COLO668 (cell line): Measurements from ENCODE around the gene RNF220.
"Not testable (repeated sequence)": the region's sequence is repeated elsewhere in the genome, so short reads cannot be mapped to it uniquely, and the experiment has no call there.

Experiments used
- DNase-seq: peaks from one replicate; lab custom pipeline; 2025; ENCODE audit not compliant: unreplicated experiment; lab: John Stamatoyannopoulos, UW

Gene RNF220

GRCh38 chr1:44485229-44485933 is 80.3 kb downstream of the RNF220 start:
- DNase-seq: no peak

- no peak for DNase-seq
Observed at GRCh38 chr1:44485934-44486460, 80.9 kb downstream of the RNF220 start.

DNA sequence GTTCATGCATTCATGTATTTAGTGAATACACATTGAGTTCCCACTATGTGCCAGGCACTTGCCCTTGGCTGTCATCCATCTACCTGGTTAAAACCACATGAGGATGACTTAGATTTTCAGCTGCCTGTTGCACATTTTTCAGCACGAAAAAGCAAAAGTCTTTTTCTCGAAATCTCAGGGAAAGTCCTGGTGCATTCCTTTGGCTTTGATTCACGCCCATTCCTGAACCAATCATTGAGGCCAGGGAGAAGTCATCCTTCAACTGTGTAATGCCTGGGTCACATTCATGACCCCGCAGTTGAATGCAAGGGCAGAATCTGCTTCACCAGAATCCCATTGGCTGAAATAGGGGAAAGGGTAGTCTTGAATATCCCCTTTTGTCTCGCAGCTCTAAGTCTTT is 84.4 kb downstream of the RNF220 start:
- no peak for DNase-seq

DNA sequence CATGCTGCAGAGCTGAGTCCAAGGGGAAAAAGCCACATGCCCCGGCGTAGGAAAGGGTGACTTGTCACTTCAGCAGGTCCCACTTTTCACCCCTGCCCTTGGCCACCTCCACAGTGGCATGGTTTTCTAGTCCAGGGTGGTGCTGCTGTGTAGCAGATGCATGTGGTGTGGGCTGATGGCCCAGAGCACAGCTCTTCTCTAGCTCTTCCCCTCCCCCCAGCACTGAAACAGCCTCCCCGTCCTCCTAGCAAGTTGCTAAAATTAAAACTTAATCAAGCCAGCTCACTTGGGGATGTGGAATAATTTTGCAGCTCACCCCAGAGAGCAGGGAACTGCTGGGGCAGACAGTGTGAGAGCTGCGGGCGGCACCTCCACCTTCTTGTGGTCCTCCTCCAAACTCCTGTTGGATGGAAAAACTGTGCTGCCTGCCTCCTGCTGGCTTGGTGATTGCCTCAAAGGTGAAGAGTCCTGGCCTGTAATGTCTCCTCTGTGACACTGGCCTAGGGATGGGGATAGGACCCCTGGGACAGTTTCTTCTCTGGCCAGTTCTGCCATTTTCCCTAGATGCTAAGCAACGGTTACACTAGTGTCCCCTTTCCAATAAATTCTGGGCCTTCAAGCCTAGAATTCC is 91.6 kb downstream of the RNF220 start:
- no peak for DNase-seq

DNA sequence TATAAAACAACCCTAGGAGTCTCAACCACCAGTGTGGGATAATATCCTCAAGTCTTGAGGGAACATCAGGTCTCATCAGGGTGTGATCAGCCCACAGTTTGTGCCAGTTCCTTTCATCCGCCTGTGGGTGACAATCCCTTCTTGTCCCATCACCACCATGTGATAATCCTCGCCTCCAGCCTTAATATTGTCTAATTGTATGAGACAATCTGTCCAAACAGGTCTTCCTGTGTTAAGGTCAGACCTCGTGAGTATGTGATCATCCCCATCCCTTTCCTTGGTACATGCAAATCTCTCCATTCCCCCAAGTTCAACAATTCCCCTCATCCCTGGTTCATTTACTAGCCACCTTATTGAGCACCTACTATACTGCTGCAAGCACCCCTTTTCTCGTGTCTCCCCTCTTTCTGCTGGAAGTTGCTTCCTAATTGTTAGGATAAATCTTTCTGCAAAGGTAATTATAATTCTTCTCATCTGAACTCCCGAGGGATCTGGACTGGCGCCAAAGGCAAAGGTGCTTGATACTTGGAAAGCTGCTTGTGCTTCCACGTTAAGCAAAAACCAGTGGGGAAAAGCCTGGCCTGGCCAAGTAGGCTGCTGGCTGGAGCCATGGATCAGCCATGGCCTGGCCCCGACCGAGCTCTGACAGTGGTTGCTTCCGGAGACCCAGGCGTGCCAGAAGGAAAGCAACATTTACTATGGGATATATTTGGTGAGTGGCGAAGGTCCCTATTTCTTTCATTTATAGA is 92.5 kb downstream of the RNF220 start:
- DNase-seq: no peak

DNA sequence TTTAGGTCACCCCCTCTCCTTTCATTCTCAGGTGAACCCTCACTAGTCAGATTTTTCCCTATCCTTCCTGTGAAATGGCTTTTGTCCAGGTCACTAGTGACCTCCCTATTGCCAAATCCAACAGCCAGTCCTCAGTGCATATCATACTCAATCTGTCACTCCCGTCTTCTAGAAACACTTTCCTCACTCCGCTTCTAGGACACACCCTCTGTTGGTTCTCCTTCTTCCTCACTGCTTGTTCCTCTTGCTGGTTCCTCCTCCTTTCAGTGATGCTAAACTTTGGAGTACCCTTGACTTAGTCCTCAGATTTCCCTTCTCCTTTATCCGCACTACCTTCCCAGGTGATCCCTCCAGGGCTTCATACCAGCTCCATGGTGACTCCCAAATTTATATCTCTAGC is 94.3 kb downstream of the RNF220 start:
- no peak for DNase-seq

DNA sequence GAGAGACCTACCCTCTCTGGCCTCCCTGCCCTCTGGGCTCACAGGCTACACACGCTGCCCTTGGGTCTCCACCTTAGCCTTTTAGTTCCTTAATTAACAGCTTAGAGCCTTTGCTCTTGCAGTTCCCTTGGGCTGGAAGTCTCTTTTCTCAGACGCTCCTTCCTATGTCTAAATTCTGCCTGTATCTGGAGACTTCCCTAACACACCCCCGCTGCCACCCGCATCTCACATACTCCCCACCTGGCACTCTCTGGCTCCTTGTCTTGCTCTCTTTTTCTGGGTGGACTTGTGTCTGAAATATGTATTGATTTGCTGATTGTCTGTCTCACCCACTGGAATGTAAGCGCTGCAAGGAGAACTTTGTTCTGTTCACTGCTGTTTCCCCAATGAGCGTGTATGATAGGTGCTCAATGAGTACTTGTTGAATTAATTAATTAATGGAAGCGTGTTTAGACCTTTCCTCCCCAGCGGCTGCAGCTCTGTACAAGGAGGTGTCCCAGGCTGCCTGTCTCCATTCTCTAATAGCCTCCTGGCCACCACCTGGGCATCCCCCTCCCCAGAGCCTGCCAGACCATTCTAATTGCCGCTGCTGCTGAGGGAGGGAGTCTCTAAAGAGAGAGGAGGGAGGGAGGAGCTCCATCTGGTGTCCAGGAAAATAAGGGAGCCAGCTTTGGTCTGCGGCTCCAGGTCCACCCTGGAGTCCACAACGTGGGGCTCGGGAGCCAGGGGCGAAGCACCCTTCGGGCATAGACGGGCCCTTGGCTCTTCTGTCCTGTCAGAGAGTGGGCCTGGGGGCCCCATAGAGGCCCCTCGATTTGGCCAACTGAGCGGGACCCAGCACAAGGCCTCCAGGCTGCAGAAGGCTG is 95.4 kb downstream of the RNF220 start:
- peak; percentile 30 for DNase-seq

- no peak for DNase-seq
Observed at GRCh38 chr1:44501047-44501890, 96.2 kb downstream of the RNF220 start.

- DNase-seq: not testable (repeated sequence)
Observed at GRCh38 chr1:44502823-44503222, 97.8 kb downstream of the RNF220 start.

- no peak for DNase-seq
Observed at GRCh38 chr1:44503625-44504024, 98.6 kb downstream of the RNF220 start.

GRCh38 chr1:44505210-44505993 is 100.3 kb downstream of the RNF220 start:
- no peak for DNase-seq

- DNase-seq: no peak
Observed at GRCh38 chr1:44507490-44508396, 102.7 kb downstream of the RNF220 start.

- no peak for DNase-seq
Observed at GRCh38 chr1:44508397-44508745, 103.3 kb downstream of the RNF220 start.

- no peak for DNase-seq
Observed at GRCh38 chr1:44511363-44511762, 106.3 kb downstream of the RNF220 start.

GRCh38 chr1:44511769-44512168 is 106.7 kb downstream of the RNF220 start:
- DNase-seq: no peak

DNA sequence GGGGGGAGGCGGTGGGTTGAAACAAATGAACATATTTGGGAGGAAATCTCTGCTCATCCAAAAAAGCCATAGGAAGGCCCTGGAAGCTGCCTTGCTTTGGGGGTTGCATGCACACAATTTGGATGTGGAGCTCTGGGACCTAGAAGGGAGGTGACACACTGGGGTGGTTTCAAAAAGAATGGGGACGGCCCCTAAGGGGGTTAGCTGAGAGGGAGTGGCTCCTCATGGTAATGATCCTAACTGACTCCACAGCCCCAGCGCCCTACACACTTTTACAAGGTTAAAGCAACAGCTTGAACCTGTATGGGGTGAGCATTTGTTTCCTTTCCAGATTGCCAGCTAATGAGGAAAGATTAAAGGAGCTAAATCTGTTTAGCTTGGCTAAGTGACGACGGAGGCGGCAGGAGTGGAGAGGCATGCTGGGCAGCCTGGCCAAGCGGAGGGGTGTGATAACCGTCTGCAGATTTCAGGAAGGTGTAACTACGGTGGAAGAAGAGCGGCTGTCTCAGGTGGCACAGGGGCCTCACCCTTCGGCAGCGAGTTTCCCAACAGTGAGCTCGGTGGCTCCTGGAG is 107.3 kb downstream of the RNF220 start:
- no peak for DNase-seq

GRCh38 chr1:44513111-44513510 is 108.1 kb downstream of the RNF220 start:
- DNase-seq: no peak

DNA sequence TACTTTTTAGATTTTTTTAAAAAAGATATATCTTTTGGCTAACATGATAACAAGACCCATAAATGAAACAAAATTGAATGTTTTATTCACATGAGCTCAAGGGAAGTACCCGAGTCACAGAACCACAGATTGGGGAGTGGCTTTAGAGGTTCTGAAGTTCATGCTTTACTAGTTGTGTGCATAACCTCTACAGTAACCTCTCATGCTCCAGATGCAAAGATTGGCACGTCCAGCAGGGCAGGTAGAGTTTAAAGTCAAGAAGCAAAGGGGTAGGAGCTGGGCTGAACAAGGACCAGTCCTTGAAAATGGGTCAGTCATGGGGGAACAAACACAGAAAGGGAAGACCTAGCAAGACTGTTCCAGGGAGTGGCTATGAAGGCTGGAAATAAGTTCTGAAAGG is 109.6 kb downstream of the RNF220 start:
- DNase-seq: no peak
